ENCODE measurements around the gene GABBR2.

GABBR2 gene

GRCh38 chr9:98360176-98360708 lies 348.5 kb downstream of the GABBR2 start:
- TF ChIP-seq EZH2phosphoT487 (IDR thresholded peaks at IDR 0.05; ENCODE audit: low read depth) = no peak
- H3K9ac ChIP-seq (ENCODE audit: low read length) = no peak overlapping the region

DNA sequence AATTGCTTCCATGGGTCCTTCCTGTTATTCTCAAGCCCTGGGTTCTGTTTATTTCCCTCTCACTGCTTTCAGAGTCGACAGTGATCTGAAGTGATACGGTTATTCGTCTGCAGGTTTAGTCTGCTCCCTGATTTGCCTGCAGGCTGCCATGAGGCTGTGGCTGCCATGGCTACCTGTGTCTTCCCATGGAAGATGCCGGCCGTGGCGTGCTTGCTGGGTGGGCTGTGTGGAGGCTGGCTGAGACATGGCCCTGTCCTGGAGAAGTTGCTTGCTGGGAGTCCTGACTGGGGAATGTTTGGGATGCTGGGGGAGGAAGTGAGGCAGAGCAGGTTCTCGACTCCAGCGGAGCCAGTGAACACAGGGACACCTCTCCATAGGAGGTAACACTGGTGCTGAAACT lies 349.2 kb downstream of the GABBR2 start:
- Histone ChIP-seq H2AFZ (ENCODE audit: low read depth, low read length) (no peak overlapping the region), H3K36me3 (replicated peaks; ENCODE audit: low read depth, low read length) (no peaks in the 10 kb centered on the region), H4K20me1 (ENCODE audit: insufficient read depth, low read length) (no peaks in the 10 kb centered on the region), H3K4me1 (ENCODE audit: low read length) (no peaks in the 10 kb centered on the region), H3K4me2 (ENCODE audit: low read length) (no peak overlapping the region), H3K79me2 (ENCODE audit: low read length) (no peaks in the 10 kb centered on the region), H3K27ac (ENCODE audit: low read length) (no peak overlapping the region), H3K9me3 (ENCODE audit: insufficient read depth, low read length) (no peaks in the 10 kb centered on the region), H3K4me3 (ENCODE audit: low read length) (no peak overlapping the region), H3K9ac (ENCODE audit: low read length) (no peak overlapping the region), H3K27me3 (ENCODE audit: low read depth, low read length) (peaks cover 21% of the 10 kb centered on the region)
- TF ChIP-seq, protein P1, sequence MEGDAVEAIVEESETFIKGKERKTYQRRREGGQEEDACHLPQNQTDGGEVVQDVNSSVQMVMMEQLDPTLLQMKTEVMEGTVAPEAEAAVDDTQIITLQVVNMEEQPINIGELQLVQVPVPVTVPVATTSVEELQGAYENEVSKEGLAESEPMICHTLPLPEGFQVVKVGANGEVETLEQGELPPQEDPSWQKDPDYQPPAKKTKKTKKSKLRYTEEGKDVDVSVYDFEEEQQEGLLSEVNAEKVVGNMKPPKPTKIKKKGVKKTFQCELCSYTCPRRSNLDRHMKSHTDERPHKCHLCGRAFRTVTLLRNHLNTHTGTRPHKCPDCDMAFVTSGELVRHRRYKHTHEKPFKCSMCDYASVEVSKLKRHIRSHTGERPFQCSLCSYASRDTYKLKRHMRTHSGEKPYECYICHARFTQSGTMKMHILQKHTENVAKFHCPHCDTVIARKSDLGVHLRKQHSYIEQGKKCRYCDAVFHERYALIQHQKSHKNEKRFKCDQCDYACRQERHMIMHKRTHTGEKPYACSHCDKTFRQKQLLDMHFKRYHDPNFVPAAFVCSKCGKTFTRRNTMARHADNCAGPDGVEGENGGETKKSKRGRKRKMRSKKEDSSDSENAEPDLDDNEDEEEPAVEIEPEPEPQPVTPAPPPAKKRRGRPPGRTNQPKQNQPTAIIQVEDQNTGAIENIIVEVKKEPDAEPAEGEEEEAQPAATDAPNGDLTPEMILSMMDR (IDR thresholded peaks at IDR 0.05; ENCODE audit: low read depth, low read length) = no peak
- TF ChIP-seq EZH2phosphoT487 (IDR thresholded peaks at IDR 0.05; ENCODE audit: low read depth) = no peak

More at GRCh38 chr9:98360176-98360708, 348.5 kb downstream of the GABBR2 start:
- H4K20me1 ChIP-seq (ENCODE audit: insufficient read depth, low read length) = no peaks in the 10 kb centered on the region
- H2AFZ ChIP-seq (ENCODE audit: low read depth, low read length) = no peak overlapping the region
- H3K27ac ChIP-seq (ENCODE audit: low read length) = no peak overlapping the region
- H3K9me3 ChIP-seq (ENCODE audit: insufficient read depth, low read length) = peaks cover 5% of the 10 kb centered on the region; the same call in 1 of the 2 replicates
- H3K4me3 ChIP-seq (ENCODE audit: low read length) = no peak overlapping the region
- no peak overlapping the region for H3K4me2 ChIP-seq (ENCODE audit: low read length)
- no peaks in the 10 kb centered on the region for H3K36me3 ChIP-seq (replicated peaks; ENCODE audit: low read depth, low read length)
- peaks cover 21% of the 10 kb centered on the region for H3K27me3 ChIP-seq (ENCODE audit: low read depth, low read length)
- H3K4me1 ChIP-seq (ENCODE audit: low read length) = no peaks in the 10 kb centered on the region
- H3K79me2 ChIP-seq (ENCODE audit: low read length) = no peaks in the 10 kb centered on the region

- Histone ChIP-seq H3K27me3 (ENCODE audit: low read depth, low read length) (peaks cover 17% of the 10 kb centered on the region), H3K79me2 (ENCODE audit: low read length) (no peaks in the 10 kb centered on the region), H2AFZ (ENCODE audit: low read depth, low read length) (no peak overlapping the region), H3K27ac (ENCODE audit: low read length) (no peak overlapping the region), H3K4me2 (ENCODE audit: low read length) (no peak overlapping the region), H3K9me3 (ENCODE audit: insufficient read depth, low read length) (no peaks in the 10 kb centered on the region), H3K4me3 (ENCODE audit: low read length) (no peak overlapping the region), H3K4me1 (ENCODE audit: low read length) (no peaks in the 10 kb centered on the region), H3K36me3 (replicated peaks; ENCODE audit: low read depth, low read length) (no peaks in the 10 kb centered on the region), H4K20me1 (ENCODE audit: insufficient read depth, low read length) (no peaks in the 10 kb centered on the region), H3K9ac (ENCODE audit: low read length) (no peak overlapping the region)
- TF ChIP-seq EZH2phosphoT487 (IDR thresholded peaks at IDR 0.05; ENCODE audit: low read depth) = no peak
- TF ChIP-seq, protein P1 (IDR thresholded peaks at IDR 0.05; ENCODE audit: low read depth, low read length) = no peak
These were observed 350.7 kb downstream of the GABBR2 start for GRCh38 chr9:98357921-98358535.

- no peaks in the 10 kb centered on the region for H4K20me1 ChIP-seq (ENCODE audit: insufficient read depth, low read length)
- no peaks in the 10 kb centered on the region for H3K79me2 ChIP-seq (ENCODE audit: low read length)
- no peaks in the 10 kb centered on the region for H3K9me3 ChIP-seq (ENCODE audit: insufficient read depth, low read length)
- H3K4me3 ChIP-seq (ENCODE audit: low read length) = no peak overlapping the region
- H3K27ac ChIP-seq (ENCODE audit: low read length) = no peak overlapping the region
- no peak for TF ChIP-seq EZH2phosphoT487 (IDR thresholded peaks at IDR 0.05; ENCODE audit: low read depth)
- TF ChIP-seq, protein P1 (IDR thresholded peaks at IDR 0.05; ENCODE audit: low read depth, low read length) = no peak
- no peak overlapping the region for H3K4me2 ChIP-seq (ENCODE audit: low read length)
- H2AFZ ChIP-seq (ENCODE audit: low read depth, low read length) = no peak overlapping the region
- peaks cover 16% of the 10 kb centered on the region for H3K27me3 ChIP-seq (ENCODE audit: low read depth, low read length)
- no peaks in the 10 kb centered on the region for H3K4me1 ChIP-seq (ENCODE audit: low read length)
- H3K9ac ChIP-seq (ENCODE audit: low read length) = no peak overlapping the region
- H3K36me3 ChIP-seq (replicated peaks; ENCODE audit: low read depth, low read length) = no peaks in the 10 kb centered on the region
These were observed 351.6 kb downstream of the GABBR2 start for GRCh38 chr9:98356953-98357690.

Measured in OCI-LY3 (cell line).